Left kidney (tissue), 2 donors: ENCODE data around the gene JOSD2. TPM values are rescaled to one million over a fixed set of nuclear protein-coding genes. Genes with fewer than 3 reads are reported as not detected.
"Not testable (repeated sequence)": the region's sequence is repeated elsewhere in the genome, so short reads cannot be mapped to it uniquely, and the experiment has no call there.

ENCODE experiments used
- DNase-seq: peaks from one replicate; pipeline ENCODE4 v3.0.0-alpha.2; 2013
- polyA plus RNA-seq: library from polyadenylated mRNA; unstranded; fragments of 120-200 nt; gene quantifications from one replicate; pipeline ENCODE4 v1.2.1, GENCODE V29; 2013; ENCODE audit not compliant: insufficient read length

JOSD2 gene
- polyA plus RNA-seq, 1 donor, result 9.0 TPM

DNA sequence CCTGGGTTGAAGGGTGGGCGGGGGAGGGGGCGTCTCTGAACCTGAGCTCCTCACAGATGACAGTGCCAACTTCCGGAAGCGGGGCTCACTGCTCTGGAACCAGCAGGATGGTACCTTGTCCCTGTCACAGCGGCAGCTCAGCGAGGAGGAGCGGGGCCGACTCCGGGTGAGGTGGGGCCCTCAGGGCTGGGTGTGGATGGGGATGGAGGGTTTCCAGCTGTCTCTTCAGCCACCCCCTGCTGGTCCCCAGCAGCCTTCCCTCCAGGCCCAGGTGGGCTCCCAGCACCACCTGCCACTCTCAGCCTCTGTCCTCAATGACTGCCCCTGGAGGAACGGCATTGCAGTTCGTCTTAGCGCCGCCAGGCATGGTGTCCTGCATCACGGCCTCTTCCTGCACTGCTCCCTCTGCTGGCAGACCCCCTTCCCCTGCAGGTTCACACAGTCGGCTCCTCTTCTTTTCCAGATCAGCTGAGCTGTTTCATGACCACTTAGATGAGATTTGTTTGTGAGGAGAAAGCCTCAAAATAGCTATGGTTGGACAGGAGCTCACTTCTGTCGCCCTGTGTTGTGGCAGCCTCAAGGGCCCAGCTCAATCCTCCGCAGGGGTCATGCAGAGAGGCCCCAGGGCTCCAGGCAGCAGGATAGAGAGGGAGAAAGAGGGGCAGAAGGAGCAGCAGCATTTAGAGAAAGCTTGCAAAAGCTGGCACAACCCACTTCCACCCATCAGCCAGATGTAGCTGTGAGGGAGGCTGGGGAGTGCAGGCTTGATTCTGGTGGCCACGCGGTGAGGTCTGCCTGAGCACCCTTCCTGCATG is 31.9 kb downstream of the JOSD2 start:
- DNase-seq, result no peak

DNA sequence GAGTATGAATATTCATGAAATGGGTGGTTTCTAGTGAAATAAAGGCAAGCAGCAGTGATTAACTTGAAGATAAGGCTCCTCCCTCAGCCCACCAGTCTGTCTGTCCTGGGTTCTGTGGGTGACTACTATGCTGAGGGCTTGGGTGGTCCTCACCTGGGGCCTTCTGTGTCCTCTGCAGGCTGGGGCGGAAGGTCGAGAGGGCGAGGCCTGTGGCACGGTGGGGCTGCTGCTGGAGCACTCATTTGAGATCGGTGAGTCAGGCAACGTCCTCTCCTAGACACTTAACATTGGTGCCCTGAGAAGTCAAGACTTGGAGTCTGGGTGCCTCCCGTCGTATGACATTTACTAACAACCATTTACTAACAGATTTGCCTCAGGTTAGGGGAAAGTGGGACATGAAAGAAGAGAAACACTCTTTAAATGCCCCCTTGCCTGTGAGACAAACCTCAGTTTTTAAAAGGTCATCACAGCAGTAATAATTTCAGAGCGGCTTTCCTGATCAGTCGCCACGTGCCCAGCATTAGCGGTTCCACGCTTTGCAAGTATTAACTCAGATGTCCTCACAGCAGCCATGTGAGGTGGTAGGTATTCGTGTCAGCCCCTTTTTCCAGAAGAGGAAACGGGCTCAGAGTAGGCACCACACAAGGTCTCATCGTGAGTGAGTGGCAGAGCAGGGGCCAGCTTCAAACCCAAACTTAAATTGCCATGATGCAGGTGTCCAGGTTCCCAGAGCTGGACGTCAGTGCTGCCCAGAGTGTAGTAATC is 33.1 kb downstream of the JOSD2 start:
- no peak for DNase-seq

DNA sequence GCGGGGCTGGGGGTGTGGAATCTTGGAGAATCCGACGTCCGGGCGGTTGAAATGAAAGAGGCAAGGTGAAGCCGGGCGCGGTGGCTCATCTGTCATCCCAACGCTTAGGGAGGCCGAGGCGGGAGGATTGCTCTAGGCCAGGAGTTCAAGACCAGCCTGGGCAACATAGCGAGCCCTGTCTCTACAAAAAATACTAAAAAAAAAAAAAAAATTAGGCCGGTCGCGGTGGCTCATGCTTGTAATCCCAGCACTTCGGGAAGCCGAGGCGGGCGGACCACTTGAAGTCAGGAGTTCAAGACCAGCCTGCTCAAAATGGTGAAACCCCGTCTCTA is 34.1 kb downstream of the JOSD2 start:
- DNase-seq, result no peak

DNA sequence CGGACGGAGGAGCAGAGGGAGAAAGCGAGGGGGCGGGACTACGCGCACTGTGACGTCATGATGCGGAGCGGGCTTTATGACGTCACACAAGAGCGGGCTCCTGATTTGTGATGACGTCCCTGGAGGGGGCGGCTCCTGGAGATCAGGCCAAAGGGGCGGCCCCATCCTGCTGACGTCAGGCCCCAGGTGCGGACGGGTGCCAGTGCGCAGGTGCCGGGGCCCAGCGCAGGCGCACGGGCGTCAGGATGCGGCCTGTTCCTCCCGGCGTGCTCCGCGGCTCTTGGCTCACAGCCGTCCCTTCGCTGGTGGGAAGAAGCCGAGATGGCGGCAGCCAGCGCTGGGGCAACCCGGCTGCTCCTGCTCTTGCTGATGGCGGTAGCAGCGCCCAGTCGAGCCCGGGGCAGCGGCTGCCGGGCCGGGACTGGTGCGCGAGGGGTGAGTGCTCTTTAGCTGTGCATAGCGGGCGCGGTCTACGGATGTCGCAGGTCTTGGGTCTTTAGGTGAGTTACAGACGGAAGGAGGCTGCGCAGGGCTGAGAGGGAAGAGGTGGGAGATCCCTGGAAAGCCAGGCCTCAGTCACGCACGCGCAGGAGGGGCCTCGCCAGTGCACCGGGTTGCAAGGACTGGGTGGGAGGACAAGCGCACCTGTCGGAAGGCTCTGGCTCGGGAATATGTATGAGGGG is 34.6 kb downstream of the JOSD2 start, which contains the start of the genes EMC10 and GARIN5A:
Gene EMC10 (plus strand): TSS at position 284 of the 683 bp plus-strand sequence. CDS start 38 bp downstream, at position 322.
Gene GARIN5A (minus strand): TSS at position 625 of the 683 bp plus-strand sequence. CDS start 460 bp downstream, at position 165.
- DNase-seq, result peak; percentile 92

DNA sequence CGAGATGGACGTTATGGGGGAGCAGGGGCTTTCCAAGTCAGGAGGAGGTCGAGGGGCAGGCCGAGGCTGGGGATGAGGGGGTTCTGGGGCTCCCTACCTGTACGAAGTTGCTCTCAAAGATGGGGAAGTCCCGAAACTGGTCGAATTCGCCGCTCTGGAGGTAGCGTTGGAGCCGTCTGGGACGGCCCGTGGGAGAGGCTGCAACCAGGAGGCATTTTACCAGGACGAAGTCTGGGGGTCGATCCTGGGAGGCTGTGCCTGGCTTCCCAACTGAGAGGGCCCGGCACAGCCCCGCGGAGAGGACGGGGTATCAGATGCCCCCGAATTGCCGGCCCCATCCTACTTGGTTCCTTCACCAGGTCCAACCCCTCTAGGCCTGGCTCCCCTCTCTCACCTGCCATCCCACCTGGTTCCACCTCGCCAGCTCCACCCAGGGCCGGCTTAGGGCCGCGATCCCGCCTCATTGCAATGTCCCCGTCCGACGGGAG is 35.2 kb downstream of the JOSD2 start:
- DNase-seq, result no peak

DNA sequence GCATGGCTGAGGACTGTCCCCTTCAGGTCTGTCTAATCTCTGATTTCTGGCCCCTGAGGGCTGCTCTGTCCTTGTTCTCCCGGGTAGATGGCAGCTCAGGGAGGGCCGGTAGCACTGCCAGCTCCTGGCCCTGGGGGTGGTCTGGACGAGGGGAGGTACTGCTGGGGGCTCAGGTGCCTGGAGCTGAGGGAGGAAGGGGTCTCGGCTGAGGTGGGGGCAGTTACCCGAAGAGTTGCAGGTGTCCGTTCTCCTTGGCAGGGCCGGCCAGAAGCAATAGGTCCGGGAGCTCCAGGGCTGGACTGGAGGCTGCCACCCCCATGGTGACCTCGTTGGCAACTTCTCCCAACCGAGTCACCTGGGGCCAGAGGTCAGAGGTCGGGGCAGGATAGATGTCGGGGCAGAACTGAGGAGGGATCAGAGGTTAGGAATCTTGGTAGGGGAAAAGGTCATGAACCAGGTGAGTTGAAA is 35.9 kb downstream of the JOSD2 start:
- no peak for DNase-seq

DNA sequence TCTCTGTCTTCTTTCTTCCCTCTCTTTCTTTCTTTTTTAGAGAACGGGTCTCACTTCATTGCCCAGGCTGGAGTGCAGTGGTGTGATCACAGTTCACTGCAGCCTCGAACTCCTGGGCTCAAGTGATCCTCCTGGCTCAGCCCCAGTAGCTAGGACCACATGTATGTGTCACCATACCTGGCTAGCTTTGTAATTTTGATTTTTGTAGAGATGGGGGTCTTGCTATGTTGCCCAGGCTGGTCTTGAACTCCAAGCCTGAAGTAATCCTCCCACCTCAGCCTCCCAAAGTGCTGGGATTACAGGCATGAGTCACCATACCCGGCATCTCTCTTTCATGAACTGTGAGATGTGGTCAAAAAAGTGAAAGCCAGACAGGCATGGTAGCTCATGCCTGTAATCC is 37.7 kb downstream of the JOSD2 start:
- not testable (repeated sequence) for DNase-seq

DNA sequence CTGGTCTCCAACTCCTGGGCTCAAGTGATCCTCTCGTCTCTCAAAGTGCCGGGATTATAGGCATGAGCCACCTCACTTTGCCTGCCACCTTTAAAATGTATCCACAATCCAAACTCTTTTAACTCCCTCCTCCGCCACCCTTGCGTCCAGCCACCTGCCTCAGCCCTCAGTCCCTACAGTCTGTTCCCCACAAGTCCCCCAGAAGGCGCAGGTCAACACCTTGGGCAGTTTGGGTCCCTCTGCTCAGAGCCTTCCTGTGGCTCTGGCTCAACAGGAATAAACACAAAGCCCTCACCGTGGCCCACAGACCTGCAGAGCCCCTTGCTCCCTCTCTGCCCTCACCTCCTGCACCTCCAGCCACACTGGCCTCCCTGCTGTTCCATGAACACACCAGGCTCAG is 42.2 kb downstream of the JOSD2 start:
- DNase-seq, result no peak

DNA sequence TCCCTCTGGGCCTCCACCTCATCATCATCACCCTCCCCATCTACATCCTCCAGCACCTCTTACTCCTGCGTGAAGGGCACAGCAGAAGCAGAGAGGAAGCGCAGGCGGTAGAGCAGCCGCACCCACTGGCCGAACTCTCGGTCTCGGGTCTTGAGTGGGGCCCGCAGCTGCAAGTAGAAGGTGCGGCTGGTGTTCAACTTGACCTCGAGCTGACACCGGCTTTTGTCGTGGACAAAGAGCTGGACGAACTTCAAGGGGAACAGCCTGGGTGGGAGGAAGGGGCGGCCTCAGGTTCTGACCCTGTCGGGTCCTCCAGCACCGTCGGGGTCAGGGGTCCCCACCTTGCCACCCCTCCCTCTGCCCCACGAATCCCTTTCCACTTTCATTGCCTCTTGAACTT is 43.4 kb downstream of the JOSD2 start:
- no peak for DNase-seq

DNA sequence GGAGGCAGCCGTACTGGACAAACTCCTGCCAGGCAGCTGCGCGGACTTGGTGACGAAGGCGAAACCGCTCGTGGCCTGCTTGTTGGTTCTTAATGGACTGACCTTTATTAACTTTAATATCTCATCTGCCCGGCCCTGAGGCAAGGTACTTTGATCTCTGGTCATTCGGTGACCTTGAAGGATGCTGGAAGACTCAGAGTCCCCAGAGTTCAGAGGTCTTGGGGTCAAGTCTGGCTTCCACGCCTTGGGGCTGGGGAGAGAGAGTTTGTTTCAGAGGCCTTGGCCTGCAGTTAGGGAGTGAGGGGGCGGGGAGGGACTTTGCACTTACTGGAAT is 44.3 kb downstream of the JOSD2 start:
- no peak for DNase-seq

DNA sequence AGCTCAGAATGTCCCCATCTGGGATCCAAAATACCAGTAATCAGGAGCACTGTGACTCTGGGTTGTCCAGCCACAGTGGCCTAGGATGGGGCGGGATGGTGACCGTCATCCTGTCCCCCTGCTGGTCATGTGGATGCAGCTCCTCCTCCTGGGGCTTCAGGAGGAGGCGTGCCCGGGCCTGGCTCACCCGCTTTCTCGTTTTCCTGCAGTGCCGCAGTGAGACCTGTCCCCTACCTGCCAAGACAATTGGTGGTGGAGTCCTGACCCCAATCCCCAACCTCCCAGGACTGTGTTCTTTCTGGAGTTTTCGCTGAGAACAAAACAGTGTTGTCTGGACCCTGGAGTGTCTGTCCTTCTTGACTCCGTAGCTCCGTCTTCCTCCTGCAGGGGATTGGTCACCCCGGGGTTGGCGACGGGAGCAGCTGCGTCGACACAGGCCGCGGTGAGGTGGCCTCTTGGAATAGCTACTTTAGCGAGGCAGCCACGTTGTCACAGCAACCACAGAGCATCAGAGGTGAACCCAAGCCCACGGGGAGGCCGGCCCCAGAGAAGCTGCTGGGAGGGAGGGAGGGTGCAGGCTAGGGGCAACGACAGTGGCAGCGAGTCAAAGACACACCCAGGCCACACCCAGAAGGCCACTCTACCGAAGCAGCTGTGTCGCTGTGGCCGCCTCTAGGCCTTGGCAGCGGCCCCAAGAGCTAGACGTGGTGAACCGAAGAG is 44.8 kb downstream of the JOSD2 start:
- DNase-seq, result no peak

DNA sequence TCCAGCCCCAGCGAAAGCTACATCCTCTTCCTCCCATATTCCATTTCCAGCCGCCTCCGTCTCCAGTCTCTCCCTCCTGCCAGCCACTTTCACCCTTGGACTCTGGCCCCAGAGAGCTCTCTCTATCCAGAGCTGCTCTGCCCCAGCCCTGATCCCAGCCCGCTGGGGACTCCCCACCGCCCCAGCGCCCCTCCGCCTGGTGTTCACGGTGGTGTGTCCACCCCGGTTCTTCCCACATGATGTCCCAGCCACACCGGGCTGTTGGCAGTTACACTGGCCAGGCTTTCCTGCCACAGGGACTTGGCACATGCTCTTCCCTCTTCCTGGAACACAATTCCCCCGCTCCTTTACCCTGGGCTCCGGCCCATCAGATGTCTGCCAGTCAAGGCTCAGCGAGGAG is 46.0 kb downstream of the JOSD2 start:
- DNase-seq, result no peak

DNA sequence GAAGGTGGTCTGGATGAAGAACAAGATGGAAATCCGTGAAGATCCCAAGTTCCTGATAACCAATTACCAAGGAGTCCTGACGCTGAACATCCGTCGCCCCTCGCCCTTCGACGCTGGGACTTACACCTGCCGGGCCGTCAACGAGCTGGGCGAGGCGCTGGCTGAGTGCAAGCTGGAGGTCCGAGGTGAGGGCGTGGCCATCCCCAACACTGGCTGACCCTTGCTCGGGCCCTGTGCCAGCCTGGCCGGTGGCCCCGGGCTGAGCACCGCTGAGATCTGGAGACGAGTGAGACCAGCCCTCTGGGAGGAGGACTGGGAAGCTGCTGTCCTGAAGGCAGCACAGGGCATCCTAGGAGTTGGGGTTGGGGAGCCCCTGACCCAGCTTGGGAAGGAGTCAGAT is 46.6 kb downstream of the JOSD2 start:
- no peak for DNase-seq

DNA sequence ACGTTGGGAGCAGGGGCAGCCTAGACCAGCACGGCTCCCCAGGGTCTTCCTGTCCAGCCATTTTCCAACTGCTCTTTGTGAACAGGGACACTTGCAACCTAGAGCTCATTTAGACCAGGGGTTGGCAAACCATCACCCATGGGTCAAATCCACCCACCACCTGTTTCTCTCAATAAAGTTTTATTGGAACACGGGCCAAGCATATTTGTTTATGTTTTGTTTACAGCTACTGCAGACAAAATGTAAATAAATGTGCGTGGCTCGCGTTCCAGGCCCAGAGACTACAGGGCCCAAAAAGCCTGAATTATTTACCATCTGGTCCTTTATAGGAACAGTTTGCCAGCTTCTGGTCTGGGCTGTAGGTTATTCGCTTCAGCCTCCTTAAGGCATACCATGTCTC is 48.0 kb downstream of the JOSD2 start:
- no peak for DNase-seq

DNA sequence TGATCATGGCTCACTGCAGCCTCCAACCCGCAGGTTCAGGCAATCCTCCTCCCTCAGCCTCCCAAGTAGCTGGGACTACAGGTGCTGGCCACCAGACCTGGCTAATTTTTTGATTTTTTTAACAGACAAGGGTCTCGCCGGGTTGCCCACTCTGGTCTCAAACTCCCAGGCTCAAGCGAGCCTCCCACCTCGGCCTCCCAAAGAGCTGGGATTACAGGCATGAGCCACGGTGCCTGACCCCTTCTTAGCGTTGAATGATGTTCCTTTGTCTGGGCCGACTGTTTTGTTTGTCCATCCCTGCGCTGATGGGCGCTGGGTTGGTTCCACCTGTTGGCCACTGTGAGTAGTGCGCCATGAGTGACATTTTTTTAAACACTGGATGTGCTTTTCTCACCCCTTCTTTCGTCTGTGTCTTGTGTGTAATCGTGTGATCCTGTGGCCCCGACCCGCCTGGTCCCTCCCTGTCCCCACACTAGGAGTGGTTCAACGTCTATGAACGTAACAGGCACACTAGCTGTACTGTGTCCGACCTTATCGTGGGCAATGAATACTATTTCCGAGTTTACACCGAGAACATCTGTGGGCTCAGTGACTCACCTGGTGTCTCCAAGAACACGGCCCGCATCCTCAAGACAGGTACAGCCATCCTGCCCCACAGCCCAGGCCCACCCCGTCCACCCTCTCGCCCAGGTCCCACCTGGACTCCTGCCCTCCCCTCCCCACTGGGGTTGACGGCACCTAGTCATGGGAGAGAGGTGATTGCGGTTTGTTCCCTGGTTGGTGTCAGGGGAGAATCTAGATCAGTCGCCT is 49.7 kb downstream of the JOSD2 start:
- peak; percentile 67 for DNase-seq

DNA sequence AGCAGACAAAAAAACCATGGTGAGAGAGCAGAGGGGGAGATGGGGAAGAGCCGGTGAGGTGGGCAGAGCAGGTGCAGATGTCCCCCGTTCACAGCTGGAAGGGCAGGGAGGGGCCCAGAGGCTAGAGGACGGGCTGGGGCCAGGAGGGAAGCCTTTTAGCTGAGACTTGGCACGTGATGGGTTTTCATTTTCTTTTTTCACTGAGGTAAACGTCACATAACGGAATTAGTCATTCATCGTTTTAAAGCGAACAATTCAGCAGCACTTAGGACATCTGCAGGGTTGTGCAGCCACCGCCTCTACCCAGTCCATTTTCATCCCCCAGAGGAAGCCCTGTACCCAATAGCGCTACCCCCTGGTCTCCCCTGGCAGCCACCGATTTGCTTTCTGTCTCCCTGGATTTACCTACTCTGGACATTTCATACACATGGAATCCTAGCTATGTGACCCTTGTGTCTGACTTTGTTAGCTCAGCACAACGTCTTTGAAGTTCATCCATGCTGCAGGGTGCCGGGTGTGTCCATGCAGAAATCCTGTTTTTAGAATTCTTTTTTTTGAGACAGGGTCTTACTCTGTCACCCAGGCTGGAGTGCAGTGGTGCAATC is 50.7 kb downstream of the JOSD2 start:
- DNase-seq, result peak; percentile 34

DNA sequence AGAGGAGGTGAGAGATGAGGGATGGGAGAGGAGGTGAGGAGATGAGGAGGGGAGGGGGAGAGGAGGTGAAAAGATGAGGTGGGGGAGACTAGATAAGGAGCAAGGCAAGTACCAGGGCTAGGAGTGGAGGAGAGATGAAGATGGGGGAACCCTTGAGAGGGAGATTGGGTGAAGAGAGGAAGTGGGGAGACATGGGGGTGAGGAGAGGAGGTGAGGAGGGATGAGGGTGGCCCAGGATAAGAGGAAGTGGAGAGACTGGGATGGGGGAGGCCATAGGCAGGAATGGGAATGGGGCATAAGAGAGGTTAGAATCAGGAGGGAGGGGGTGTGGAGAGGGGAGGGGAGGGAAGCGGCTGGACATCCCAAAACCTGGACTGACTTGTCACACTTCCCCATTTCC is 51.4 kb downstream of the JOSD2 start:
- DNase-seq, result no peak

DNA sequence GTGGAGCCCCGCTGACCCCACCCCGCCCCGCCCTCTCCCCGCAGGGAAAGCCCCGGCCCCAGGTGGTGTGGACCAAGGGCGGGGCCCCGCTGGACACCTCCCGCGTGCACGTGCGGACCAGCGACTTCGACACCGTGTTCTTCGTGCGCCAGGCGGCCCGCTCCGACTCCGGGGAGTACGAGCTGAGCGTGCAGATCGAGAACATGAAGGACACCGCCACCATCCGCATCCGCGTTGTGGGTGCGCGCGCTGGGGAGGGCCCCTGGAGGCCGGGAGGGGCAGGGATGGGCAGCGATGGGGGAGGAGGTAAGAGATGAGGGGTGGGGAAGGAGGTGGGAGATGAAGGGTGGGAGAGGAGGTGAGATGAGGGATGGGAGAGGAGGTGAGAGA is 51.9 kb downstream of the JOSD2 start:
- DNase-seq, result no peak

DNA sequence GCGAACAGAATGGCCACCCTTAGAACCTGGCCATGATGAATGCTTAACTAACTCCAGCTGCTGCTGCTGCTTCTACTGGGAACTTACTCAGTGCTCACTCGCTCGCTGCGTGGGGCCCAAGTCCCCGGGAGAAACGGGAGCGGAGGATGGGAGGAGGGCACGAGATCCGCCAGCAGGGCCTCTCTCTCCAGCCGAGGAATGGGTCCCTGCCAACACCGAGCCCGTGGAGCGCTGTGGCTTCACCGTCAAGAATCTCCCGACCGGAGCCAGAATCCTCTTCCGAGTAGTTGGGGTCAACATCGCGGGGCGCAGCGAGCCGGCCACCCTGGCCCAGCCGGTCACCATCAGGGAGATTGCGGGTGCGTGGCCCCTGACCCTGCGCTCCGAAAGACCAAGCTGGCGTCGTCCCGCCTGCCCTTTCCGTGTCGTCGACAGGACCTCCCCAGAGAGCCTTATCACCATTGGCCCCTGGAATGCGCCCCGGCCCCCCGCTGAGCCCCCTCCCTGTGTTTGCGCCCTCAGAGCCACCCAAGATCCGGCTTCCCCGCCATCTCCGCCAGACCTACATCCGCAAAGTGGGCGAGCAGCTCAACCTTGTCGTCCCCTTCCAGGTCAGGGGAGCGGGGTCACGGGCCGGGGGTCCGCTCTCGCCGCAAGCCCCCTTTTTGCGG is 52.5 kb downstream of the JOSD2 start:
- no peak for DNase-seq

DNA sequence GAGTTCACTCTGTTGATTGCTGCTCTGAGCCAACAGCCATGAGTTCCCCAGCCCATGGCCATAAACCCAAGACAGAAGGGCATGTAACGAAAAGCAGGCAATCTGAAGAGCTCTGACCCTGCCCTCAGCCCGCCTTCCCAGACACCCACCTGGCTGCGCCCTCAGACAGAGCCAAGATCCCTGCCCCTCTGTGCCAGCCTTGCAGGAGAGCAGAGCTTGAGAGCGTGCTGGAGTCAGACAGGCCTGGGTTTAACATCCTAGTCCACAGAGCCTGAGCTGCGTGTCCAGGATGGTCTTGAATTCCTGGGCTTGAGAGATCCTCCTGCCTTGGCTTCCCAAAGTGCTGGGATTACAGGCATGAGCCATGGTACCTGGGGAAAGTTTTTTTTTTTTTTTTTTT is 53.7 kb downstream of the JOSD2 start:
- DNase-seq, result no peak
